ENCODE data around the gene KRT1.

GRCh38 chr12:52713960-52714886 is 34.0 kb upstream of the KRT1 start:
- TF ChIP-seq POLR2A (IDR thresholded peaks at IDR 0.05; ENCODE audit: low read depth, low read length) (no peak), POLR2AphosphoS5 (IDR thresholded peaks at IDR 0.05; ENCODE audit: low read depth, low read length) (no peak)
